ENCODE data around the gene XRCC1.

The XRCC1 gene

GRCh38 chr19:43495082-43495481, 80.2 kb downstream of the XRCC1 start:
- Histone ChIP-seq H2BK120ac (ENCODE audit: low read depth, low read length) (no peak overlapping the region), H2BK12ac (ENCODE audit: low read length in 2 of 2) (no peak overlapping the region), H3K36me3 (ENCODE audit: control insufficient read depth in 1 of 2, insufficient read depth in 2 of 2, low read depth in 1 of 2, low read length in 2 of 2) (peaks cover 35 to 44% of the 10 kb centered on the region in 2 experiments), H3K4me2 (ENCODE audit: low read length, poor library complexity, severe bottlenecking) (no peak overlapping the region), H3K4me3 (ENCODE audit: insufficient read depth in 1 of 2, low read depth in 1 of 2, low read length in 2 of 2) (no peak overlapping the region), H2AFZ (ENCODE audit: low read depth, low read length) (no peak overlapping the region), H3K79me1 (replicated peaks; ENCODE audit: low read length, poor library complexity, severe bottlenecking) (no peaks in the 10 kb centered on the region), H2BK15ac (ENCODE audit: low read depth, poor library complexity, severe bottlenecking) (no peak overlapping the region), H3K27me3 (ENCODE audit: control insufficient read depth in 1 of 2, insufficient read depth in 1 of 2, low read length in 2 of 2) (no peaks in the 10 kb centered on the region), H3K18ac (ENCODE audit: low read depth in 1 of 2, low read length in 2 of 2) (no peak overlapping the region), H3K14ac (ENCODE audit: low read length in 2 of 2) (no peak overlapping the region), H3K27ac (ENCODE audit: low read length, poor library complexity, severe bottlenecking) (no peak overlapping the region), H3K9me3 (ENCODE audit: control insufficient read depth, low read length) (no peaks in the 10 kb centered on the region), H4K91ac (ENCODE audit: low read length) (no peak overlapping the region), H3K4me1 (ENCODE audit: control insufficient read depth, insufficient read depth, low read depth, low read length) (no peaks in the 10 kb centered on the region), H2AK5ac (ENCODE audit: low read length, severe bottlenecking) (no peak overlapping the region), H3K4ac (ENCODE audit: low read depth in 1 of 2, low read length in 2 of 2) (no peak overlapping the region), H3K23ac (ENCODE audit: low read length in 2 of 2) (no peak overlapping the region), H3K9ac (ENCODE audit: low read length) (no peak overlapping the region), H2BK5ac (ENCODE audit: low read depth, low read length, poor library complexity, severe bottlenecking) (no peak overlapping the region), H4K8ac (ENCODE audit: low read length) (no peak overlapping the region)
- no peak for DNase-seq
- 86% methylated on average over 8 of the region's 8 CpGs for WGBS
